Measurements from ENCODE around the gene TNFRSF19.

The TNFRSF19 gene

DNA sequence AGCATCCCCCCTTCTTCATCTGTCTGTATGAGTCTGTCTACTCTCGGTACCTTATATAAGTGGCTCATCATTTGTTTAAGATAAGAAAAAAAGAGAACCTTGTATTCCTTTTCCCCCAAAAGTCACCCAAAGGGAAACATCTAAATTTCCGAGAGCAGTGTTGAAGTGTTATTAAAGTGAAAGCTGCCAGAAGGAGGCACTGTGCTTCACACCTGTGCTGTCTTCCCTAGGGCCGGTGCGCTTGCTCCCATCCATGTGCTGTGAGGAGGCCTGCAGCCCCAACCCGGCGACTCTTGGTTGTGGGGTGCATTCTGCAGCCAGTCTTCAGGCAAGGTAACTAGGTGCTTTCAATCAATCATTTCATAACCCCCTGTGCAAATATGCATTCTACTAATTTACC is 97.5 kb downstream of the TNFRSF19 start:
- Histone ChIP-seq H3K9ac (ENCODE audit: low read depth, low read length, poor library complexity) (no peak overlapping the region), H2AFZ (ENCODE audit: low read length) (no peak overlapping the region), H3K79me1 (ENCODE audit: low read depth, low read length) (no peaks in the 10 kb centered on the region), H3K4me2 (ENCODE audit: insufficient read depth, low read length, poor library complexity, severe bottlenecking) (no peak overlapping the region), H3K4ac (ENCODE audit: low read length) (no peak overlapping the region), H2BK120ac (ENCODE audit: low read depth, low read length) (no peak overlapping the region), H2BK5ac (ENCODE audit: low read length) (no peak overlapping the region), H3K4me3 (ENCODE audit: low read length in 2 of 2) (no peak overlapping the region), H4K91ac (ENCODE audit: low read depth, low read length, poor library complexity) (no peak overlapping the region), H3K9me3 (replicated peaks in 1 of 2; ENCODE audit: control insufficient read depth in 2 of 2, insufficient read depth in 1 of 2, low read depth in 1 of 2, low read length in 2 of 2) (no peaks in the 10 kb centered on the region), H3K14ac (ENCODE audit: low read length) (no peak overlapping the region), H4K8ac (ENCODE audit: low read depth, low read length) (no peak overlapping the region), H3K27me3 (ENCODE audit: control insufficient read depth in 3 of 3, insufficient read depth in 3 of 3, low read depth in 1 of 3, low read length in 3 of 3) (no peaks in the 10 kb centered on the region), H3K4me1 (ENCODE audit: control insufficient read depth in 2 of 2, insufficient read depth in 1 of 2, low read depth in 1 of 2, low read length in 2 of 2) (no peaks in the 10 kb centered on the region), H2AK5ac (ENCODE audit: low read depth, low read length) (no peak overlapping the region), H2BK12ac (ENCODE audit: low read length) (no peak overlapping the region), H3K18ac (ENCODE audit: low read length) (no peak overlapping the region), H3K27ac (replicated peaks; ENCODE audit: low read length) (no peak overlapping the region), H3K36me3 (replicated peaks in 1 of 2; ENCODE audit: control insufficient read depth in 2 of 2, insufficient read depth in 2 of 2, low read length in 2 of 2) (no peaks in the 10 kb centered on the region), H3K23ac (ENCODE audit: low read depth, low read length, poor library complexity) (no peak overlapping the region), H2BK15ac (ENCODE audit: low read length) (no peak overlapping the region)
- WGBS, 2 donors (ENCODE audit: extremely low coverage in 2 of 2, insufficient read length in 2 of 2, insufficient replicate concordance in 1 of 2): no CpG with 5 or more reads among the region's 6 CpGs
- DNase-seq (ENCODE audit: low spot score): no peak

DNA sequence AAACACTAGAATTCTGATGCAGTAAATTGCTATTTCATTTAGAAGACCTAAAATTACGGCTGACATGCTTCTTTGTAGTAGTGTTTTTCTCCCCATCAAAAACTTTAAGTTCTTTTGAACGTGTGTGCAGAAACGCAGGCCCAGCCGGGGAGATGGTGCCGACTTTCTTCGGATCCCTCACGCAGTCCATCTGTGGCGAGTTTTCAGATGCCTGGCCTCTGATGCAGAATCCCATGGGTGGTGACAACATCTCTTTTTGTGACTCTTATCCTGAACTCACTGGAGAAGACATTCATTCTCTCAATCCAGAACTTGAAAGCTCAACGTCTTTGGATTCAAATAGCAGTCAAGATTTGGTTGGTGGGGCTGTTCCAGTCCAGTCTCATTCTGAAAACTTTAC is 98.3 kb downstream of the TNFRSF19 start:
- no peak overlapping the region for H2BK12ac ChIP-seq (ENCODE audit: low read length)
- H3K18ac ChIP-seq (ENCODE audit: low read length): no peak overlapping the region
- no peak for DNase-seq (ENCODE audit: low spot score)
- whole genome bisulfite sequencing, 2 donors (ENCODE audit: extremely low coverage in 2 of 2, insufficient read length in 2 of 2, insufficient replicate concordance in 1 of 2): no CpG with 5 or more reads among the region's 9 CpGs
- no peaks in the 10 kb centered on the region for H3K9me3 ChIP-seq (replicated peaks in 1 of 2; ENCODE audit: control insufficient read depth in 2 of 2, insufficient read depth in 1 of 2, low read depth in 1 of 2, low read length in 2 of 2)
- H3K4me3 ChIP-seq (ENCODE audit: low read length in 2 of 2): no peak overlapping the region
- H4K91ac ChIP-seq (ENCODE audit: low read depth, low read length, poor library complexity): no peak overlapping the region
- no peak overlapping the region for H3K23ac ChIP-seq (ENCODE audit: low read depth, low read length, poor library complexity)
- no peaks in the 10 kb centered on the region for H3K36me3 ChIP-seq (replicated peaks in 1 of 2; ENCODE audit: control insufficient read depth in 2 of 2, insufficient read depth in 2 of 2, low read length in 2 of 2)
- H3K14ac ChIP-seq (ENCODE audit: low read length): no peak overlapping the region
- no peak overlapping the region for H3K4me2 ChIP-seq (ENCODE audit: insufficient read depth, low read length, poor library complexity, severe bottlenecking)
- no peak overlapping the region for H4K8ac ChIP-seq (ENCODE audit: low read depth, low read length)
- no peak overlapping the region for H3K9ac ChIP-seq (ENCODE audit: low read depth, low read length, poor library complexity)
- H3K79me1 ChIP-seq (ENCODE audit: low read depth, low read length): no peaks in the 10 kb centered on the region
- H2BK5ac ChIP-seq (ENCODE audit: low read length): no peak overlapping the region
- H2AFZ ChIP-seq (ENCODE audit: low read length): no peak overlapping the region
- H2AK5ac ChIP-seq (ENCODE audit: low read depth, low read length): no peak overlapping the region
- no peak overlapping the region for H2BK15ac ChIP-seq (ENCODE audit: low read length)
- H3K4me1 ChIP-seq (ENCODE audit: control insufficient read depth in 2 of 2, insufficient read depth in 1 of 2, low read depth in 1 of 2, low read length in 2 of 2): peaks cover 4 to 5% of the 10 kb centered on the region in 2 donors
- no peaks in the 10 kb centered on the region for H3K27me3 ChIP-seq (ENCODE audit: control insufficient read depth in 3 of 3, insufficient read depth in 3 of 3, low read depth in 1 of 3, low read length in 3 of 3)
- H2BK120ac ChIP-seq (ENCODE audit: low read depth, low read length): no peak overlapping the region
- H3K4ac ChIP-seq (ENCODE audit: low read length): no peak overlapping the region
- H3K27ac ChIP-seq (replicated peaks; ENCODE audit: low read length): no peak overlapping the region

DNA sequence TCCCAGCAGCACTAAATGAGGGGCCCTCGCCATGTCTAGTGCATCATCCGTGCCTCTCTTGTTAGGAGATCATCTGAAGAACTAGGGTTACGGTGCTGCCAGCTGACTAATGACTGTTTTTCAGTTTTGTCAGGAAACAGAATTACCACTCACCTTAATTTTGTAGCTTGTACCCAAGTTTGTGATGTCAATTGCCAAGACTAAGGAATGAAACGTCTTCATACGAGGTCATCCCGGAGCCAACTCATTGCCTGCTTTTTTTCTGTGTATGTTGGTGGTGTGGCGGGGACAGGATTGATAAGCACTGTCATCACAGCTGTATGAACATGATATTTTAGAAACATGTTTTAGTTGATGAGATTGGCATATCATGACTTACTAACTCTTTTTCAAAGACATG is 100.6 kb downstream of the TNFRSF19 start:
- Histone ChIP-seq H3K9me3 (replicated peaks in 1 of 2; ENCODE audit: control insufficient read depth in 2 of 2, insufficient read depth in 1 of 2, low read depth in 1 of 2, low read length in 2 of 2) (no peaks in the 10 kb centered on the region), H2BK12ac (ENCODE audit: low read length) (no peak overlapping the region), H3K27ac (replicated peaks; ENCODE audit: low read length) (no peak overlapping the region), H3K36me3 (replicated peaks in 1 of 2; ENCODE audit: control insufficient read depth in 2 of 2, insufficient read depth in 2 of 2, low read length in 2 of 2) (no peaks in the 10 kb centered on the region), H3K18ac (ENCODE audit: low read length) (no peak overlapping the region), H2BK15ac (ENCODE audit: low read length) (no peak overlapping the region), H2AK5ac (ENCODE audit: low read depth, low read length) (no peak overlapping the region), H2BK120ac (ENCODE audit: low read depth, low read length) (no peak overlapping the region), H3K4ac (ENCODE audit: low read length) (no peak overlapping the region), H3K4me3 (ENCODE audit: low read length in 2 of 2) (no peak overlapping the region), H3K4me2 (ENCODE audit: insufficient read depth, low read length, poor library complexity, severe bottlenecking) (no peak overlapping the region), H4K91ac (ENCODE audit: low read depth, low read length, poor library complexity) (no peak overlapping the region), H4K8ac (ENCODE audit: low read depth, low read length) (no peak overlapping the region), H3K27me3 (ENCODE audit: control insufficient read depth in 3 of 3, insufficient read depth in 3 of 3, low read depth in 1 of 3, low read length in 3 of 3) (no peaks in the 10 kb centered on the region), H3K79me1 (ENCODE audit: low read depth, low read length) (no peaks in the 10 kb centered on the region), H2AFZ (ENCODE audit: low read length) (no peak overlapping the region), H3K4me1 (ENCODE audit: control insufficient read depth in 2 of 2, insufficient read depth in 1 of 2, low read depth in 1 of 2, low read length in 2 of 2) (peaks cover 4 to 9% of the 10 kb centered on the region in 2 donors), H2BK5ac (ENCODE audit: low read length) (no peak overlapping the region), H3K14ac (ENCODE audit: low read length) (no peak overlapping the region), H3K23ac (ENCODE audit: low read depth, low read length, poor library complexity) (no peak overlapping the region), H3K9ac (ENCODE audit: low read depth, low read length, poor library complexity) (no peak overlapping the region)
- DNase-seq (ENCODE audit: low spot score): no peak
- no CpG with 5 or more reads among the region's 7 CpGs for WGBS, 2 donors (ENCODE audit: extremely low coverage in 2 of 2, insufficient read length in 2 of 2, insufficient replicate concordance in 1 of 2)

DNA sequence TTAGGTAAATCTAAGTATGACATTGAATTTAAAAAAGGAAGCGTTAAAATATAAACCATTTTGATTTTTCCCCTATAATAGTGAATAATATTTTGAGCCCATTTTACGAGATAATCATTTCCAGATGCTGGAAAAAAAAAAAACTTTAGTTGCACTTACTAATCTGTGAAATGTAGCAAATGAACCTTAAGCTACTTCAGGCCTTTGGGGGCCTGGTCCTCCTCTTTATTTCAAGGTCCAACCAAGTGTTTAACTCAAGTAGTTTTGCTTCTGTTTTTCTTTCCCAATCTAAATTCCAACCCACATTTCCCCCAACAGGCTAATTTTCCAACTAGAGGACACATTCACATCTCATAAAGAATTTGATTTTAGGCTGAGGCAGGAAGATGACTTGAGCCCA is 101.2 kb downstream of the TNFRSF19 start:
- Histone ChIP-seq H2AFZ (ENCODE audit: low read length) (no peak overlapping the region), H3K36me3 (replicated peaks in 1 of 2; ENCODE audit: control insufficient read depth in 2 of 2, insufficient read depth in 2 of 2, low read length in 2 of 2) (no peaks in the 10 kb centered on the region), H3K79me1 (ENCODE audit: low read depth, low read length) (no peaks in the 10 kb centered on the region), H2BK120ac (ENCODE audit: low read depth, low read length) (no peak overlapping the region), H3K27me3 (ENCODE audit: control insufficient read depth in 3 of 3, insufficient read depth in 3 of 3, low read depth in 1 of 3, low read length in 3 of 3) (no peaks in the 10 kb centered on the region), H3K4me2 (ENCODE audit: insufficient read depth, low read length, poor library complexity, severe bottlenecking) (no peak overlapping the region), H2BK15ac (ENCODE audit: low read length) (no peak overlapping the region), H3K9ac (ENCODE audit: low read depth, low read length, poor library complexity) (no peak overlapping the region), H3K14ac (ENCODE audit: low read length) (no peak overlapping the region), H2BK12ac (ENCODE audit: low read length) (no peak overlapping the region), H4K91ac (ENCODE audit: low read depth, low read length, poor library complexity) (no peak overlapping the region), H3K23ac (ENCODE audit: low read depth, low read length, poor library complexity) (no peak overlapping the region), H3K9me3 (replicated peaks in 1 of 2; ENCODE audit: control insufficient read depth in 2 of 2, insufficient read depth in 1 of 2, low read depth in 1 of 2, low read length in 2 of 2) (no peaks in the 10 kb centered on the region), H3K4ac (ENCODE audit: low read length) (no peak overlapping the region), H3K27ac (replicated peaks; ENCODE audit: low read length) (no peak overlapping the region), H4K8ac (ENCODE audit: low read depth, low read length) (no peak overlapping the region), H2AK5ac (ENCODE audit: low read depth, low read length) (no peak overlapping the region), H3K18ac (ENCODE audit: low read length) (no peak overlapping the region), H3K4me3 (ENCODE audit: low read length in 2 of 2) (no peak overlapping the region), H2BK5ac (ENCODE audit: low read length) (no peak overlapping the region), H3K4me1 (ENCODE audit: control insufficient read depth in 2 of 2, insufficient read depth in 1 of 2, low read depth in 1 of 2, low read length in 2 of 2) (peaks cover 4 to 9% of the 10 kb centered on the region in 2 donors)
- DNase-seq (ENCODE audit: low spot score): no peak
- no CpG with 5 or more reads among the region's 2 CpGs for WGBS, 2 donors (ENCODE audit: extremely low coverage in 2 of 2, insufficient read length in 2 of 2, insufficient replicate concordance in 1 of 2)

Data from neuronal stem cell (in vitro differentiated cells).